ENCODE measurements around the gene EPHB3.
A peak's percentile ranks its signal among the peaks of the same experiment; 100 is the strongest.

EPHB3 gene

DNA sequence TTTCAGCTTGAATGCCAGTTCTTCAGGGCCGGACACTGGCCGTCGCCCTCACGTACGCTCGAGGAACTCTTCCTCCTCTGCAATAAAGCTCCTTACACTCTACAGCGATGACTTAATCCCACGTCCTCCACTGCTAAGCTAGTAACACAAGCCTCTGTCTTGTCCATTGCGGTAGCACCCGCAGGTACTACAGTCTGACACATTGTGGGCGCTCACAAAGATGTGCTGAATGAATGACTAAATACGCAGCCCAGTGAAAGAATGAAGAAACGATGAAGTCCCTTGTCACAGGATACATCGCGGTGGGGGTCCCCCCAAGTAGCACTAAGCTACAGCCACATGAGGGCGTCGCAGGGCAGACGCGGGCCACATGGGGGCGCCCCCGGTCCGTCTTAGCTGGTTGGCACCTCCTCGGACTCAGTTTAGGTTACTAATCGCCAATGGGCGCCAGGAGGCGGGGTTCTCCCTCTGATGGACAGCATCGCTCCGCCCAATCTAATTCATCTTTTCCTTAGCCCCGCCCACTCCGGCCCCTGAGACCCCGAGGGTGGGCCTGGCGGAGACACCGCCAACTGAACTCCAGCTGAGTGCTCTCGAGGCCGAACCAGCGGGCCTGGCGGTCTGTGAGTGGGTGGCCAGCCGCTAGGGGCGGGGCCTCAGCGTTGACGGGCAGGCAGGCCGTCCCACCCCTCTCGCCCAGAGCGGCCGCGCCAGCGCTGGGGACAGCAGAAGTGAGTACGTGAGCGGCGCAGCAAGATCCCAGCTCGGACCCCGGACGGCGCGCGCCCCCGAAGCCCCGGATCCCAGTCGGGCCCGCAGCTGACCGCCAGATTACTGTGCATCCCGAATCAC is at the start of gene EPHB3:
Gene EPHB3, plus strand, starts transcription at position 725 of the 852 bp plus-strand sequence. CDS start 451 bp downstream, outside the sequence.
- FAIRE-seq (peak; percentile 74), DNase-seq (ENCODE audit: extremely low spot score, insufficient read length, low read depth) (peak; percentile 85)

DNA sequence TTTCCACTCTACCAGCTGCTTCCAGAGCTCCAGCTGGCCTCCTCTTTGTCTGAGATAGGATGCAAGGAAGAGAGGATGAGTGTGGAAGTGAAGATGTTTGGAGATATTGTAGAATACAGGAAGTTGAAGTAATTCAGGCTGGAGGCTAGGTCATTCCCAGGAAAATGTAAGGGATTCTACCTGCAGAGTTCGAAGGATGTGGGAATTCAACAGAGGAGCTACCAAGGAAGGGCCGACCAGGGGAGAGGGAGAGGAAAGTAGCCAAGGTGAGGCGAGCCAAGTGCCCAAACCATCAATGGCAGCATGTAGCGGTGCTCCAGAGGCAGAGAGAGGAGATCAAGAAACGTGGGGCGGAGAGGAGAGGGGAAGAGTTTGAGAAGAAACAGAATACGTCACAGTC is 49.0 kb upstream of the EPHB3 start:
- FAIRE-seq, result no peak
- DNase-seq (ENCODE audit: extremely low spot score, insufficient read length, low read depth), result no peak

DNA sequence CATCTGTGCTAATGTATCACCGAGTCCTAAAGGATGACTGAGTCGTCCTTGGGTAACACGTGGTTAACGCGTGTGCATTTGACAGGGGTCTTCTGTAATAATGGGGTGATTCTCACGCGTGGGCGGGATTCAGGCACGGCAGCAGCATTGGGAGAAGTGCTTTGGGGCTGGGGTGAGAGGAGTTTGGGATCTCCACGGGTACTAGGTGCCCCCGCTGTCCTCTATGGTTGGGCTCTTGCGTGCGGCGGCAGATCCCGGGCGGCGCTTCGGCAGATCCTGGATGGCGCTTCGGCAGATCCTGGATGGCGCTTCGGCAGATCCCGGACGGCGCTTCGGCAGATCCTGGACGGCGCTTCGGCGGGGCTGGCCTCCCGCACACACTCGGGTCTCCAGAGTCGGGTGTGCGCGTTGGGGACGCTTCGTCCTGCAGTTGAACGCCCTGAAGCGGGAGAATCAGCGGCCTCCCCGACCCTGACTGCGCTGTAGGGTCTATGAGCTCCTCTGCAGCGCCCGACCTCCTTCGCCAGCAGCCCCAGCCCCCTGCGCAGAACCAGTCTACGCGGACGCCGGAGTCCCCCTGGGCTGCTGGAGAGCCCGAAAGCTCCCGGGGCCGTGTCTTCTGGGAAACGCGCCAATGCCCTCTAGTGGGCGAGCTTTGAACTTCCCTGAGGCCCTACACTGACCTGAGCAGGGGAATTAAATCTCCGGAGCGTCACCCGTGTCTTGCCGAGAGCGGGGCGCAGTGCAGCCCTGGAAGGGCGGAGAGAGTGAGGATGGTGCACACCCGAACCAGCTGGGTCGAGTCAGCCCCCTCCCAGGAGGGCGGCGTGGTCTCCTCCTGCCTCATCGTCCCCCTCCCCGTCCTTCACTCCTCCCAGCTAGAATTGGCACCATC is 48.1 kb upstream of the EPHB3 start:
- FAIRE-seq (peak; percentile 64), DNase-seq (ENCODE audit: extremely low spot score, insufficient read length, low read depth) (peak; percentile 77)

DNA sequence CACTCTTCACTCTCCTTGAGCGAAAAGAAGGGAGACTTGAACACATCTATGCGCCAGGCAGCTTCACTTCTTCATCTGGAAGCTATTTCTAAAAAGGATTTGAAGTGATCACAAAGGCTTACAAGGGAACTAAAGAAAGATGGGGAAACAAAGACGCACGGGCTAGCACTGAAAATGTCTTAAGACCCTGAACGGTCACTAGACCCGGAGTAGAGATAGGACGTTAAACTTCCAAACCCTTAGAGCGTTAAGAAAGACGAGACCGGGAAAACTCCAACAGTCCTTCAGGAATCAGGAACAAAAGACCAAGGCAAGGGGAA is 47.5 kb upstream of the EPHB3 start:
- no peak for DNase-seq (ENCODE audit: extremely low spot score, insufficient read length, low read depth)
- no peak for FAIRE-seq

DNA sequence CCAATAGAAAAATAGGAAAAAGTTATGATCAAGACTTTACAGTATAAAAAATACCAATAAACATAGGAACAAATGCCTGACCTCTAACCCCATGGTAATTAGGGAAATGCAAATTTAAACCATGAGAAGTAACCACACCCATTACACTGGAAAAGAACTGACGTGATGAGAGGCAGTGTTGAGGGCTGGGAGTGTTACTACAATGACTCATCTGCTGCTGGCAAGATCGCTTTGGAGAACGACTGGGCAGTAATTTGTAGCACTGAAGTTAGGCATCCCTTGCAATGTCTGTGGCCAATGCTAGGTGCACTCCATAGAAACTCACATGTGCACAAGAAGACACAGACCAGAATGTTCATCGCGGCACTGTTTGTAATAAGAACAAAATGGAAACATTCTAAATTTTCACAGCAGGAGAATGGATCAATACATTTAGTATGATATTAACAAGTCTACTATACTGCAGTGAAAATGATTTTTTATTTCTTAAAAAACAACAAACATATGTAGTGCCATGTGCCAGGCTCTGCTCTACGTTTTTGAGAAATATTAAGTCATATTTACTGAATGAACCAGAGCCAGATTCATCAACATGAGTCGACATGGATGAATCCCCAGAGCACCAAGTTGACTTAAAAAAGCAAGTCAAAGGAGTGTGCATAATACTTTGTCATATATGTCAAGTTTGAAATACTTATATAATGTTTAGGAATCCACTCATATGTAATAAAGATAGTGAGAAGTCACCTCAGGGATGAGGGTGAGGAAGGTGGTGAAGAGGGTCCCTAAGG is 37.6 kb upstream of the EPHB3 start:
- FAIRE-seq (no peak), DNase-seq (ENCODE audit: extremely low spot score, insufficient read length, low read depth) (no peak)

DNA sequence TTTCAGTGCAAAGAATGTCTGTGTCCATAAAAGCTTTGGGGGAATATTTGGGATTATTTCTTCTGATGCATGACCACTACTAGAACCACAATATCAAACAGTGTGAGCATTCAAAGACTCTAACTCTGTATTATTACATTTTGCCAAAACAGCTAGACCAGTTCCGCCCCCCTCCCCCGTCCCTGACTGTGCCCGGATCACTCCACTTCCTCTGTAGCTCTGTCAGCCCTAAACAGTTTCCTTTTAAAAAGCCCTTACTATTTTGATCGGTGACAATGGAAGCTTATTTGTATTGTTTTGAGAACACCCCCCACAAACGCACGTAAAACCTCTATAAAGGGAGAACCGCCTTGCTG is 36.6 kb upstream of the EPHB3 start:
- no peak for FAIRE-seq
- no peak for DNase-seq (ENCODE audit: extremely low spot score, insufficient read length, low read depth)

DNA sequence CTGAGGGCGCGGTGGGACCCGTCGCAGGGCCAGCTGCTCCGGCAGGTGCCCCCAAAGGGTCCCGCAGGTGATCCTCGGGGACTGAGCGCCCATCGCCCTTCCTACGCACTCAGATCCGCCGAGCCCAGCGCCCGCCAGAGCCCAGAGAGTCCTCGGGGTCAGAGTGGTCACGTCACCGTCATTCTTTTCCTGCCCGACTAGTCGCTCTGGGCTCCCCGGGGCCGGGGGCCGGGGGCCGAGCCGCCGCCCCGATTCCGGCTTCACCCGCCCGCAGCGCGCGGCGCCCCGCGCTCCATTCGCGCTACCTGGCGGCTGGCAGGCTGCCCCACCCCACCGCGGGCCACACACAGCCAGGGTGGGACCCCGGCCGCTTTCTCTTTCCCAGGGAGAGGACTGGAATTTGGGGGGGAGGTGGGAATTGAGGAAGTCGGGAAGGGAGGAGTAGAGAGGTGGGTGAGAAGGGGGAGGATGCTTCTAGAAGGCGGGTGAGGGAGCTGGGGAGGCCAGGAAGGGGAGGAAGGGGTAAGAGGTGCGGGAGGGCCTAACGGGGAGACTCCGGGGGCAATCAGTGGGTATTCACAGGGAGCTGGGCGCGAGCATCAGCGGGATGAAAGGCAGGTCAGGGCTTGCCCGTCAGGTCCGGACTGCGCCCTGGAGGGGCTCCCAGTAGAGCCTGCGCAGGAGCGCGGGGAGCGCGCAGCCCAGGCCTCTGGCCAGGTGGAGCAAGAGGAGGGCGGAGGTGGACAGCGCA is 36.1 kb upstream of the EPHB3 start:
- DNase-seq (ENCODE audit: extremely low spot score, insufficient read length, low read depth) (no peak), FAIRE-seq (no peak)

DNA sequence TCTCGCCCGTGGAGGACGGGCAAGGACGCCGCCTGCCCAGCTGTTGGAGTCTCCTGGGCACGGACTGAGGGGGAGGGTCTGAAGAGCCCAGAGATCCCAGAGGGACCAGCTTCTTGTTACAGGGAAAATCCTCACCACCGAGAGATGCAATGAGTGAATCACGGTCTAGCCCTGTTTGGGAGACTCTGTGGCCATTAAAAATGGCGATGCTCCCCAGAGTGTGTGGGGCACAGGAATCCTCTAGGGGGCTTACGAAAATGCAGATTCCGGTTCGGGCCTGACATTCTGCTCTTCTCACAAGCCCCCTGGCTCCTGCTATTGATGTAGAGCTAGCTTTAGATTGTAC is 35.5 kb upstream of the EPHB3 start:
- FAIRE-seq (no peak), DNase-seq (ENCODE audit: extremely low spot score, insufficient read length, low read depth) (no peak)

DNA sequence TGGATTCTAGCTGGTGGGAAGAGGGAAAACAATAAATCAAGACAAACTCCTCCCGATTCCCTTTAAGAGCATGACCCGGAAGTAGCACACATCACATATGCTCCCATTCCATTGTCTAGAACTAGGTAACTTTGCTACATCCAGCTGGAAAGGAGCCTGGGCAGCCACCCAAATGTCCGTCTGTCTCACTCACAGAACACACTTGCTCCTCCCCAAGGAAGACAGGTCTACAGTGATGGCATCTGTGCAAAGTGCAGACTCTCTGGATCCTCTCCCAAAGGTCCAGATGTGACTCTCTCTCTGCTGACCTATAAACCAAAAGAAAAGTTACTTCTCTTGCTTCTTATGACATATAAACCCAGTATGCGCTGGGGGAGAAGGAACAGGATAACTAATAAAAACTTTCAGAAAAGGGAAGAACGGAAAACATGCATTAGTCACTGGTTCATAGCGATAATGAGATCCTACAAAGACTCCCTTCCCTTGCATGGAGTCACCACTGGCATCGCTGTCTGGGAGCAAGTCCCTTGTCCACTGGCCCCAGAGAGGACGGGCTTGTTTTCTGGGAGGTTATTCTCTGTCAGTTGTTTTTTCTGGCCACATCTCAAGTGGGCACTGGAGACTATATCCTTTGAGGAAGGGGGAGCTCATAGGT is 29.8 kb upstream of the EPHB3 start:
- DNase-seq (ENCODE audit: extremely low spot score, insufficient read length, low read depth) (no peak), FAIRE-seq (no peak)

DNA sequence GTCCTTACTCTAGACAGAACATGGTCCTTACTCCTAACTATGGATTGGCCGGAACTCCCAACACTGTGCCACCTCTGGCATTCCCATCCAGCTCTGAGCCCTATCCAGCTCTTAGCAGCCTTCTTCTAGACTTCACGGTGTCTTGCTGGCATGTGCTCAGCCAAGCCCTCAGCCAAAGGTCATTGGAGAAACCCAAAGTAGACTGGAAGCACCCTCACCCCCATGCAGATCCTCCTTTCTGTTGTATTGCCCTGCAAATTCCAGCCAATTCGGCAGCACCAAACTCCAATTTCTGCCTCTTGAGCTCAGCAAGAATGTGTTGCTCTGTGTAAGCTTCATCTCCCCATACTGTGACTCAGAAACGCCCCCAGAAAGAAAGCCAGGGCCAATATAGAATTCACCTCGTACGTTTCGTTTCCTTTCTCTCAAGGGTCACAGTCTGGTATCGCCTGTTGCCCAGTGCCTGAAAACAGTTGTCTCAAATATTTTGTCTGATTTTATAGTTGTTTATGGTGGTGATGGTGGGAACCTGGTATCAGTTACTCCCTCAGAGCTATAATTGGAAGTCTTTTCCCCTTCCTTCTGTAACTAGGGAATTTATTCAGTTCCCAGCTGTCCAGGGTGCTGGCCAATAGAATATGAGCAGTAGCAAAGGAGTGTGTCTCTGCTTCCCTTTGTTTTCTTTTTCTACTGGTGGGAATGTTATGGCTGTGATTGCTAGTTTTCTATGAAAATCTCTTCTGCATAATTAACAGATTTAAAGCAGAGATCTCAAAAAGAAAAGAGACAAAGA is 28.4 kb upstream of the EPHB3 start:
- FAIRE-seq, result no peak

DNA sequence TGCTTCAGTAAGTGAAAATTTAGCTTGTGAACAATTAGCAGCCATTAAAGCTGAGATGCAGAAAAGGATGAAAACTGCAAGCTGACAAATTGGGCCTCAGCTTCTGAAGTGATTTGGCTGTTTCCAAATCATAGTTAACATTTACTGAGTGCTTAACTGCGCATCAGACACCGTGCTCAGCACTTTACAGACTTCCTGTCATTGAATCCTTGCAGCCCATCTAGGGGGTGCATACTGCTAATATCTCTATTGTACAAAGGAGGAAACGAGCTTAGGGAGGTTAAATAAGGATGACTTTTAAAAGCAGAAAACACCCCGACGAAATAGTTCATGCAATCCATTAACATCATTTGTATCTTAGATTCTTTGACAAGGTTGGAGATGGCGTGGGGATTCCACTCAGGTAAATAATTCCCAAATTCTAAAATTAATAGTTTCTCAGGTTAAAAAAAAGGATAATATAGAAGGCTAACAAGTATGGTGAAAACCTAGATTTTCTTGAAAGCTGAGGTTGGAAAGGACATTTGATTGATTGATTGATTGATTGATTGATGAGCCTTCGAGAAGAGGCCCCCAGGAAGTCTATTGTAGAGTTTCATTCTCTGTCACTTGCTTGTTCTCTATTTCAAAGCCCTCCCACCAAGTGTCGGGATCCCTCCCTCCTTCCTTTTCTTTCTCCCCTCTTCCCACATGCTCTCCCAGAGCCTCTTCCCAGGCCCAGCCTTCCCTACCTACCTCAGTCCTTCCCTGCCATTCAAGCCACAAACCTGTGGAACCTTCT is 23.5 kb upstream of the EPHB3 start:
- no peak for DNase-seq (ENCODE audit: extremely low spot score, insufficient read length, low read depth)
- FAIRE-seq, result no peak

More for the DNA sequence above, 28.4 kb upstream of the EPHB3 start:
- DNase-seq (ENCODE audit: extremely low spot score, insufficient read length, low read depth), result no peak

DNA sequence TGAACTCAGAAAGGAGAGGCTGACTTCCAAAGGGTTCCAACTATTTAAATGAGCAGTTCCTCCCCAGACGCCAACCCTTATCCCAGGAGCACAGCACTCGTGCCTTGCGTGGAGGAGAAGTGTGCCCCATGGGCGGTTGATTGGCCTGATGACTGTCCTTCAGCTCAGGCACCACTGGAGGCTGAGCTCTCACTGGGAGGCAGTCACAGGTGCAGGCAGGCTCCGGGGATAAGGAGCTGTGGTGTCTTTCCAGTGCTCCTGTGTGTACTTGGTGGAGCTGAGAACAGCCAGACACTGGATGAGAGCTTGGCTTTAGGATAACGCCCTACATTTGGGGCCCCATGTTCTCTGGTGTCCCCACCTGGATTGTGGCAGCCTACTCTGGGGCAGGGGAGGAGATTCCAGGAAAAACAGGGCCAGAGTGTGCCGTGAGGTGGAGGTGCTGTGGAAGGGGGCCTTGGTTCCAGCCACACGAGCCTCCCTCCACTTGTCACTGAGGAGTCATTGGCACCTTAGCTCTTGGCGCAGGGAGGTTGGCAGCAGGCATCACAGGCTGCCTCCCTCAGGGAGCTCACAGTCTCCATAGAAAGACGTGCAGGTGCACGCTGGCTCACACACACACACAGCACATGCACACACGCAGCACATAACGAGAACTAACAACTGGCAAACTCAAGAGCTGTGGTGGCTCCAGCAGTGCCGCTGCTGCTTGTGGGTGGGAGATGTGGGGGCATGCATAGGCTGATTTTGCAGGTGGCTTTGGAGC is 22.7 kb upstream of the EPHB3 start:
- no peak for DNase-seq (ENCODE audit: extremely low spot score, insufficient read length, low read depth)
- FAIRE-seq, result no peak

DNA sequence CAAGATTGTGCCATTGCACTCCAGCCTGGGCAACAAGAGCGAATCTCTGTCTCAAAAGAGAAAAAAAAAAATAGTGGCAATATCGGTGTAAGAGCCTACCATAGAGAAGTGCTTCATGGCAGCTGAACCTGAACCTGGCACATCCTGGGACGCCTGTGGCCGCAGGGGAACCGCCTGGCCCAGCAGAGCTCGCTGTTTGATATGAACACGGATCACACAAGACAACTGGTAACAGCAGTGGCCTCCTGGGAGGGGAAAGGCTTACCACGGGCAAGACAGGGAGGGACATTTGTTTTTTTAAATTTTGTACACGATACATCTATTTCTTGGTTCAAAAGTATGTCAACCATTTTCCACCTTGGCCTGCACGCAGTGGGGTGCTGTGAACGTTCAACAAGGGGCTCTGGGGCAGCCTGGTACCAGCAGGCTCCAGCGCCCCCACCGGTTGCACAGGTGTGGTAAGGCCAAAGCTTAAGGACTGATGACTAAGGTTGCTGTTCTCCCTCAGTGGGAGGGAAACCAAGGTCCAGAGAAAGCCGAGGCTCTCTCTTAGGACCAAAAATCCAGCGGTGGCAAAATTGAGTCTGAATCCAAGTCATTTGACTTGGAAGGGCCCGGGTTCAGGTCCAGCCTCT is 21.7 kb upstream of the EPHB3 start:
- FAIRE-seq, result no peak
- no peak for DNase-seq (ENCODE audit: extremely low spot score, insufficient read length, low read depth)

DNA sequence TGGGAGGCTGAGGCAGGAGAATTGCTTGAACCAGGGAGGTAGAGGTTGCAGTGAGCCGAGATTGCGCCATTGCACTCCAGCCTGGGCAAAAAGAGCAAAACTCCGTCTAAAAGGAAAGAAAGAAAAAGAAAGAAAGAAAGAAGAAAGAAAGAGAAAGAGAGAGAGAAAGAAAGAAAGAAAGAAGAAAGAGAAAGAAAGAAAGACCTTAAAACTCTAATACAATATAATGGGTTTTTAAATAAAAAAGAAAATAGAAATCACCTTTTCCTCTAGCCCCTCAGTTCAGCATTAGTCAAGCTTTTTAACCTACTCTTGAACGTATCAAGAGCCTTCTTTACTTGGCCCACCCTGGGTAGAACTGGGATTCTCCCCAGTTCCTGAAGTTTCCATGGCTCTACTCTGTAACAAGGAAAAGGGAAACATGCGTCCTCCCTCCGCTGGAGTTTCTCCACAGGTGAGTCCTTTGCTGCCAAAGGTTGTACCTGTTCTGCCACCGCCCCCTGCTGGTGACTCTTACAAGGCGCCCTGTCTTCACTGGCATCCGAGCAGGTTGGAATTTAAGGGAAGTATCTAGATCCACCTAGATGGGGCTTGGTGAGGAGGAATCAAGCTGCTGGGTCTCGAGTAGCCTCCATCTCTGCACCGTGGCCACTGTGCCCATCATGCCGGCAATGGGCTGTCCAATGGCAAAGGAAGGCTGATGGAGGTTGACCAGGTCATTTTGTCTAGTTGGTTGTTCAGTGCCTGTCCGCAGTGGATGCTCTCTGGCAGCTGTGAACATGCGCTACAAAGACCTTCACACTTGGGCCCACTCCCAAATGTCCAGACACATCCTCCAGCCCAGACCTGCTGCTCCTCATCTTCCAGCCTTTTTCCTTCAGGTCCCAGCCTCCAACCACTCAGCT is 20.6 kb upstream of the EPHB3 start:
- DNase-seq (ENCODE audit: extremely low spot score, insufficient read length, low read depth), result no peak

DNA sequence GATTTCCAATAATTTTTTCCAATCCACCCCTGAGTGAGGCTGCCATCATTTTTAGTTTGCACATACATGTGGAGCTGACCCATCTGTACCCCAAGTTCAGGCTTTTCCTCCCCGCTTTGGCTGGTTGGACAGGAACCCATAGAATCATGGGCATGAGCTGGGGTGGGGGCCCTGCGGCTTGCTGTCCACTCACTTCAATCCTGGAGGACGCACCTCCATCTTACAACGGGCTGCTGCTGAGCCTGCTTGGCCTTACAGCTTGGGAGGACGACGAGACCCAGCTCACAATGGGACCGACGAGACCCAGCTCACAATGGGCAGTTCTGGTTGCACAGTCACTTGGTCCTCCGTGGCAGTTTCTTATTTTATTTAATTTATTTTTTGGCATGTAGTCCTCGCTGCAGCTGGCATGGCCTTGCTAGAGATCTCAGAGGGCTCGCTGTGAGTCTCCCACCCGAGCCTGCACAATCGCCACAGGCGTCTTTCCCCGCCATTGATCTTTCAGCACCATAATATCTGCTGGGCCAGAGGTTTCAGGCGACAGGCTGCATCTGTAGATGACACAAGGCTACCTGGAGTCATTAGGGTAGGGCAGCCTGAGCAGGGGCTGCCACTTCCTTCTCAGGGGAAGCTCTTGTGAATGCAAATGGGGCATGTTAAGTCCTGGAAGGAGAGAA is 19.6 kb upstream of the EPHB3 start:
- DNase-seq (ENCODE audit: extremely low spot score, insufficient read length, low read depth) (no peak), FAIRE-seq (no peak)

More for the DNA sequence above, 20.6 kb upstream of the EPHB3 start:
- FAIRE-seq, result peak; percentile 24
